K562 (cell line): Measurements from ENCODE around the gene PDGFA.

Experiments used
- BMI1 ChIP-seq: fragments of 150-350 bp; IDR thresholded peaks from 2 replicates; pipeline ENCODE4 v1.6.1; 2014; ENCODE audit warnings: low read length
- CBX5 ChIP-seq: IDR thresholded peaks from 2 replicates; pipeline ENCODE4 v1.6.1; 2014; ENCODE audit warnings: low read depth, borderline replicate concordance
- CHD2 ChIP-seq: IDR thresholded peaks from 2 replicates; pipeline ENCODE4 v1.6.1; 2011; ENCODE audit warnings: low read depth, low read length
- DPF2 ChIP-seq: fragments of 450-650 bp; IDR thresholded peaks from 2 replicates; pipeline ENCODE4 v1.6.1; 2016
- ESRRA ChIP-seq: fragments of 450-650 bp; IDR thresholded peaks from 2 replicates; pipeline ENCODE4 v1.6.1; 2014; ENCODE audit warnings: low read depth, mild to moderate bottlenecking, moderate library complexity, borderline replicate concordance
- LCOR ChIP-seq: sonication (generic); formaldehyde crosslinking; IDR thresholded peaks from 2 replicates; pipeline ENCODE4 v1.8.0; 2022; ENCODE audit warnings: mild to moderate bottlenecking, missing genetic modification reagents
- POLR2A ChIP-seq: fragments of 450-650 bp; conservative IDR thresholded peaks from 2 replicates; pipeline ENCODE4 v1.6.1; 2016
- RFX5 ChIP-seq: IDR thresholded peaks from 2 replicates; pipeline ENCODE4 v1.6.1; 2011; ENCODE audit warnings: low read depth, mild to moderate bottlenecking, improper control_type of control experiment, low read length
- XRCC5 ChIP-seq: fragments of 200-400 bp; formaldehyde crosslinking; IDR thresholded peaks from 2 replicates; pipeline ENCODE4 v1.6.1; 2017; ENCODE audit warnings: low read depth, mild to moderate bottlenecking, low read length
- TF ChIP-seq, protein P1 (sequence below), 2 experiments: IDR thresholded peaks; 2 replicates each; pipeline ENCODE4 v1.6.1; 2011; ENCODE audit warnings: borderline replicate concordance in 1 of 2, control low read depth in 1 of 2, low read depth in 1 of 2, low read length in 1 of 2, mild to moderate bottlenecking in 1 of 2, mixed read lengths in 1 of 2, moderate library complexity in 1 of 2; ENCODE audit not compliant: insufficient read depth in 1 of 2, insufficient read length in 1 of 2, poor library complexity in 1 of 2, severe bottlenecking in 1 of 2; ENCODE audit errors: extremely low read depth in 1 of 2
- TF ChIP-seq, protein P2 (sequence below): fragments of 450-650 bp; formaldehyde crosslinking; IDR thresholded peaks from 2 replicates; pipeline ENCODE4 v1.4.0; 2022; ENCODE audit warnings: missing genetic modification characterization
- TF ChIP-seq, protein P3 (sequence below), 3 experiments: IDR thresholded peaks in 2 of 3; conservative IDR thresholded peaks in 1 of 3; 2 replicates each; pipeline ENCODE4 v1.5.1; 2011 to 2012; ENCODE audit warnings: low read length in 3 of 3, mild to moderate bottlenecking in 3 of 3, control low read depth in 2 of 3, improper control_type of control experiment in 1 of 3, inconsistent platforms in 1 of 3, low read depth in 1 of 3, mixed read lengths in 1 of 3, moderate library complexity in 1 of 3; ENCODE audit not compliant: insufficient read depth in 2 of 3

DNA sequence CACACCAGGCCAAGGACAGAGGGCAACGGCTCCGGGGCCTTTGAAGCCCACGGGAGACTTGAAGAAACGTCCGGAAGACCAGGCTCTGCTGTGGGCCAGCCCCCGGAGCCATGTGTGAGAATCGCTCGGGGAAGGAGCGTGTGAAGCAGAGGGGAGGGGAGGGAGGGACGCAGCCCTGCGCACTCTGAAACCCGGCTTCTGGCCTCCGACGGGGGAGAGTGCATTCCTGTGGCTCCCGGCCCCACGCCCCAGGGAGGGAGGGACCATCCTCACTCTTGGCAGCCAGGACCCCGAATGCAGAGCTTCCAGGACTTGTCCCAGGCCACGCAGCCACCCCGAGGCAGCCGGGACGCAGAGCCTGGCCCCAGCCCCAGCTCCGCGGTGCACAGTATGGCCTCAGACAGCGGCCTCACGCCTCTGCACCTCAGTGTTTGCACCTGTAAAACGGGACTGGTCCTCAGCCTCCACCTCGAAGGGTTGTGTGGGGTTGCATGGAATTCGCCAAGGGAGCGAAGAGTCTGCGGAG, 67.4 kb downstream of the PDGFA start:
- TF ChIP-seq RFX5 (no peak), XRCC5 (no peak), LCOR (CRISPR knock-in tag) (no peak), POLR2A (no peak), CBX5 (no peak), ESRRA (no peak), DPF2 (no peak), CHD2 (no peak), BMI1 (no peak)
- TF ChIP-seq, protein P1, sequence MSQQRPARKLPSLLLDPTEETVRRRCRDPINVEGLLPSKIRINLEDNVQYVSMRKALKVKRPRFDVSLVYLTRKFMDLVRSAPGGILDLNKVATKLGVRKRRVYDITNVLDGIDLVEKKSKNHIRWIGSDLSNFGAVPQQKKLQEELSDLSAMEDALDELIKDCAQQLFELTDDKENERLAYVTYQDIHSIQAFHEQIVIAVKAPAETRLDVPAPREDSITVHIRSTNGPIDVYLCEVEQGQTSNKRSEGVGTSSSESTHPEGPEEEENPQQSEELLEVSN (IDR thresholded peaks at IDR 0.05; ENCODE audit: borderline replicate concordance in 1 of 2, extremely low read depth in 1 of 2, insufficient read depth in 1 of 2, insufficient read length in 1 of 2, low read depth in 1 of 2, low read length in 1 of 2, poor library complexity in 1 of 2, severe bottlenecking in 1 of 2), result no peak
- TF ChIP-seq, protein P2, sequence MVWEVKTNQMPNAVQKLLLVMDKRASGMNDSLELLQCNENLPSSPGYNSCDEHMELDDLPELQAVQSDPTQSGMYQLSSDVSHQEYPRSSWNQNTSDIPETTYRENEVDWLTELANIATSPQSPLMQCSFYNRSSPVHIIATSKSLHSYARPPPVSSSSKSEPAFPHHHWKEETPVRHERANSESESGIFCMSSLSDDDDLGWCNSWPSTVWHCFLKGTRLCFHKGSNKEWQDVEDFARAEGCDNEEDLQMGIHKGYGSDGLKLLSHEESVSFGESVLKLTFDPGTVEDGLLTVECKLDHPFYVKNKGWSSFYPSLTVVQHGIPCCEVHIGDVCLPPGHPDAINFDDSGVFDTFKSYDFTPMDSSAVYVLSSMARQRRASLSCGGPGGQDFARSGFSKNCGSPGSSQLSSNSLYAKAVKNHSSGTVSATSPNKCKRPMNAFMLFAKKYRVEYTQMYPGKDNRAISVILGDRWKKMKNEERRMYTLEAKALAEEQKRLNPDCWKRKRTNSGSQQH, result no peak
- TF ChIP-seq, protein P3, sequence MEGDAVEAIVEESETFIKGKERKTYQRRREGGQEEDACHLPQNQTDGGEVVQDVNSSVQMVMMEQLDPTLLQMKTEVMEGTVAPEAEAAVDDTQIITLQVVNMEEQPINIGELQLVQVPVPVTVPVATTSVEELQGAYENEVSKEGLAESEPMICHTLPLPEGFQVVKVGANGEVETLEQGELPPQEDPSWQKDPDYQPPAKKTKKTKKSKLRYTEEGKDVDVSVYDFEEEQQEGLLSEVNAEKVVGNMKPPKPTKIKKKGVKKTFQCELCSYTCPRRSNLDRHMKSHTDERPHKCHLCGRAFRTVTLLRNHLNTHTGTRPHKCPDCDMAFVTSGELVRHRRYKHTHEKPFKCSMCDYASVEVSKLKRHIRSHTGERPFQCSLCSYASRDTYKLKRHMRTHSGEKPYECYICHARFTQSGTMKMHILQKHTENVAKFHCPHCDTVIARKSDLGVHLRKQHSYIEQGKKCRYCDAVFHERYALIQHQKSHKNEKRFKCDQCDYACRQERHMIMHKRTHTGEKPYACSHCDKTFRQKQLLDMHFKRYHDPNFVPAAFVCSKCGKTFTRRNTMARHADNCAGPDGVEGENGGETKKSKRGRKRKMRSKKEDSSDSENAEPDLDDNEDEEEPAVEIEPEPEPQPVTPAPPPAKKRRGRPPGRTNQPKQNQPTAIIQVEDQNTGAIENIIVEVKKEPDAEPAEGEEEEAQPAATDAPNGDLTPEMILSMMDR (IDR thresholded peaks at IDR 0.05 in 2 of 3, conservative IDR thresholded peaks at IDR 0.05 in 1 of 3; ENCODE audit: insufficient read depth in 2 of 3, low read depth in 1 of 3, low read length in 3 of 3), result no peak
